Astrocyte of the cerebellum (primary cell): ENCODE data around the gene C3orf52.

Experiments
- DNase-seq: peaks from one replicate; pipeline ENCODE4 v3.0.0-alpha.2; 2011; ENCODE audit warnings: low read depth
- H3K4me3 ChIP-seq: 2 replicates; pipeline ENCODE4 v1.5.1; 2011; ENCODE audit warnings: mild to moderate bottlenecking, low read depth, low read length, moderate library complexity
- CTCF ChIP-seq: IDR thresholded peaks from 2 replicates; pipeline ENCODE4 v1.5.1; 2012; ENCODE audit warnings: low read length, low read depth, moderate library complexity, mild to moderate bottlenecking; ENCODE audit errors: missing control alignments
- in situ Hi-C: cut with HindIII; loops from 2 replicates; pipeline ENCODE4 v1.10.0; 2017; ENCODE audit warnings: low sequenced_read_pairs

C3orf52 gene

GRCh38 chr3:112093180-112093522 is 7.0 kb downstream of the C3orf52 start:
- no peak for TF ChIP-seq CTCF
- in situ Hi-C loops, result no loop called here
- H3K4me3 ChIP-seq, result no peak overlapping the region
- DNase-seq, result no peak

- no peak overlapping the region for H3K4me3 ChIP-seq
- no peak for DNase-seq
- in situ Hi-C loops, result no loop called here
- no peak for TF ChIP-seq CTCF
These were observed 9.5 kb downstream of the C3orf52 start for GRCh38 chr3:112095731-112096130.

DNA sequence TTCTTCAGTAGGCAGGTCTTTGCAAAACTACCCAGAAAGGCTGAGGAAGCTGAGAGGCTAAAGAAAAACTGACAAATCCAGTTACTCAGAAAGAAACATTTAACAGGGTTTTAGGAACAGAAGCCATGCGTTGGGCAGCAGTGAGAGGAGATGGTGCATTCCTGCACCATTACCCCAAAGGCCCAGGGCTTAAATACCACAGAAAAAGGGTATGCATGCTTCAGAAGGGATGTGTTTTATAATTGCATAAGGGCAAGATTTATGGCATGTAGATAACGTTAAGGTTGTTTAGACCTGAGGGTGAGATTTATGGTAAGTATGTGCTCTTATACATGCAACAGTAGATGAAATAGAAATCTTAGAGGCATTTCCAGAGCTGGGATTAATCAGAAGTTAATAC is 10.0 kb downstream of the C3orf52 start:
- DNase-seq, result no peak
- in situ Hi-C loops, result no loop called here
- no peak overlapping the region for H3K4me3 ChIP-seq
- no peak for TF ChIP-seq CTCF

DNA sequence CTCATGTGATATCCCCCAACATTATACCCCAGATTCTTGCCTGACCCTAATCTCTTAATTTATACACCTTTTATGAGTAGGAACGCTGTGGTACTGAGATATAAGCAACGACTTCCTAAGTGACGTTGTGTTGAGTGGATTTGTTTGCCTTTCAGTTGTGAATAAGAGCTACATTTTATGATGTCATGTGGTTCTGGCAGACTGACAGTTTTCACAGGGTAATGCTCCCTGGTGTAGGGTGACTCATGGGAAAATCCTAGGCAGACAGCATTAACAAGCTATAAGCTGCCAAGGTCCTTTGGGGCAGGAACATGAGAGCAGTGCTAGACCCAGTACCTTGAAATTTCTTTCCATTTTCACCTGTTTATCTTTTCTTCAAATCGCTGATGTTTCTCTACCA is 11.2 kb downstream of the C3orf52 start:
- in situ Hi-C loops, result no loop called here
- no peak for TF ChIP-seq CTCF
- H3K4me3 ChIP-seq, result no peak overlapping the region
- peak; percentile 100 for DNase-seq

GRCh38 chr3:112101916-112102315 is 15.7 kb downstream of the C3orf52 start:
- no peak overlapping the region for H3K4me3 ChIP-seq
- TF ChIP-seq CTCF, result no peak
- peak; percentile 28 for DNase-seq
- in situ Hi-C loops, result loop anchor here (25.0 kb wide), 1 partner anchor 435 kb away; no protein-coding TSS in a partner anchor

GRCh38 chr3:112104774-112105173 is 18.6 kb downstream of the C3orf52 start:
- in situ Hi-C loops, result loop anchor here (25.0 kb wide), 1 partner anchor 433 kb away; no protein-coding TSS in a partner anchor
- no peak for DNase-seq
- H3K4me3 ChIP-seq, result no peak overlapping the region
- no peak for TF ChIP-seq CTCF

- H3K4me3 ChIP-seq, result no peak overlapping the region
- in situ Hi-C loops, result loop anchor here (25.0 kb wide), 1 partner anchor 428 kb away; no protein-coding TSS in a partner anchor
- no peak for DNase-seq
- TF ChIP-seq CTCF, result no peak
These were observed 23.1 kb downstream of the C3orf52 start for GRCh38 chr3:112109322-112109721.
